Measurements from ENCODE around the gene MVB12B.

Gene MVB12B

DNA sequence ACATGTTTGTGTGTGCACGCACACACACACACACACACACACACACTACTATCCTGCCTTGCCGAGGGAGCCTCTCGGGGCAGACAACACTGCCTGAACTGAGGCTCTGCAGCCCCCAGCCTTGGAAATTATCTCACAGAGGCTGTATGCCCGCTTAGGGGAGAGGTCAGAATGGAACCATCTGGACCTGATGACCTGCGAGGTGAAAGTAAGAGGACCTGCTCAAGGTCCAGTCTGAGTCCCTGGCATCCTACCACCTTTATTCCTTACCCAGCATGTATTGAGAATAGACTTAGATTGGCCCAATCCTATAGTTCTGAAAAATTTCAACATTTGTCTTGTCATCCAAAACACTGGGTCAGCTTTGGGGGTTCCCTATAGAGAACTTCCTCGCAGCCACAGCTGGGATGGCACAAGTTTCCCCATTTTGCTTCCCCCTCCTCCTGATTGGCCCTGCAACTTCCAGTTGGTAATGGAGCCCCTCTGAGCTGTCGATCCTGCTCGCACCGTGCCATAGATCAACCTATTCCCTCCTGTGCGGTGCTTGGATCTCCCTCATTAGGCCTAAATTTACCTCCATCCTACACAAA is 10.2 kb downstream of the MVB12B start:
- Mint-ChIP-seq H3K27me3 (ENCODE audit: low read depth) (peaks cover 9% of the 10 kb centered on the region), H3K9me3 (no peaks in the 10 kb centered on the region), H3K36me3 (ENCODE audit: low read depth) (peaks cover 23% of the 10 kb centered on the region), H3K27ac (no peak overlapping the region), H3K4me1 (peaks cover 57% of the 10 kb centered on the region), H3K4me3 (no peak overlapping the region)
- TF ChIP-seq, protein P1, sequence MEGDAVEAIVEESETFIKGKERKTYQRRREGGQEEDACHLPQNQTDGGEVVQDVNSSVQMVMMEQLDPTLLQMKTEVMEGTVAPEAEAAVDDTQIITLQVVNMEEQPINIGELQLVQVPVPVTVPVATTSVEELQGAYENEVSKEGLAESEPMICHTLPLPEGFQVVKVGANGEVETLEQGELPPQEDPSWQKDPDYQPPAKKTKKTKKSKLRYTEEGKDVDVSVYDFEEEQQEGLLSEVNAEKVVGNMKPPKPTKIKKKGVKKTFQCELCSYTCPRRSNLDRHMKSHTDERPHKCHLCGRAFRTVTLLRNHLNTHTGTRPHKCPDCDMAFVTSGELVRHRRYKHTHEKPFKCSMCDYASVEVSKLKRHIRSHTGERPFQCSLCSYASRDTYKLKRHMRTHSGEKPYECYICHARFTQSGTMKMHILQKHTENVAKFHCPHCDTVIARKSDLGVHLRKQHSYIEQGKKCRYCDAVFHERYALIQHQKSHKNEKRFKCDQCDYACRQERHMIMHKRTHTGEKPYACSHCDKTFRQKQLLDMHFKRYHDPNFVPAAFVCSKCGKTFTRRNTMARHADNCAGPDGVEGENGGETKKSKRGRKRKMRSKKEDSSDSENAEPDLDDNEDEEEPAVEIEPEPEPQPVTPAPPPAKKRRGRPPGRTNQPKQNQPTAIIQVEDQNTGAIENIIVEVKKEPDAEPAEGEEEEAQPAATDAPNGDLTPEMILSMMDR (IDR thresholded peaks at IDR 0.05; ENCODE audit: unreplicated experiment in 3 of 3): no peak

DNA sequence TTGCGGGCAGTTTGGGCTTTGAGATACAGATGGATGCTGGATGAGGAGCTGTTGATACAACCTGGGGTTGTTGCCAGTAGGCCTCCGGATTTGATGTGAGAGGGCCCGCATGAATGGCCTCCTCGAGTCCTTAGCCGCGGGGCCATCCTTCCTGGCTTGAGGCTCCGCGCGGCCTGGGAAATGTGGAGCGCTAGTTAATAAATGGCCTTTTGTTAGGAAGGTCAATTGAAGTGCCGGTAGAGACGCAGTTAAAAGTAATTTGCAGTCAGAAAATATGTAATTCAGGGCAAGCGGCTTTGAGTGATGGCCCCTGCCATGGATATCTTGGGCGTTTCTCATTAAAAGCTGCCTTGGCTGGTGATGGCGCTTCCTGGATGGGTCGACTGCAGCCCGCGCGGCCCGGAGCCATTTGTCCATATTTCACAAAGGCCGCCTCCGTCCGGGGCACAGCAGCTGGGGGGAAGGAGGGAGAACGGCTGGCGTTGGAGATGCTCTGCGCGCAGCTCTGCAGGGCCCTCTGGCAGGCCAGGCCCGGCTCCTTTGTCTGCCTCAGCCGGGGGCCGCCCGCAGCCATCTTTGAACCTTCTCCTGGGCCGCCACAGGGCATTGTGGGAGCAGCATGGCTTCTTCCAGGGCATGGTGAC is 11.2 kb downstream of the MVB12B start:
- H3K4me3 Mint-ChIP-seq: no peak overlapping the region
- no peaks in the 10 kb centered on the region for H3K9me3 Mint-ChIP-seq
- peak overlapping the region; percentile 52 to 70 (median 54) for H3K27ac Mint-ChIP-seq
- peaks cover 9% of the 10 kb centered on the region for H3K27me3 Mint-ChIP-seq (ENCODE audit: low read depth)
- H3K4me1 Mint-ChIP-seq: peaks cover 55% of the 10 kb centered on the region
- peaks cover 26% of the 10 kb centered on the region for H3K36me3 Mint-ChIP-seq (ENCODE audit: low read depth)
- TF ChIP-seq, protein P1 (IDR thresholded peaks at IDR 0.05; ENCODE audit: unreplicated experiment in 3 of 3): no peak

DNA sequence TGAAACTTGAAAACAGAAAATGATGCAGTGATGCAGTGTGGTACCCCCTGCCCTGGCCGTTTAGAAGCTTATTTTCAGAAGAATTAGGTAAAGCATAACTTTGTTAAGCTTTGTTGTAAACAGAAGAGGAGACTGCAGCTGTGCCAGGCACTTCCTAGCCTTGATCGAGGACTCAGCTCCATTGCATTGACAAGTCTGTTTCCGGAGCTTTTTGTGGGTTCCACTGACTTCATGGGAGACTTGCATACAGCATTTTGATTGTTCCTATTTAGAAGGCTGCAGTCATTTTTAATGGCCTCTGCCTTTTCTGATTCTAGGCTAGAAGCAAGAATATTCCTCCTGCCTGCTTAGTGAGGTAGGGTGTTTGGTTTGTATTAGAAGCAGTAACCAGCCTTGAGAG is 12.3 kb downstream of the MVB12B start:
- Mint-ChIP-seq H3K4me1 (peaks cover 55% of the 10 kb centered on the region), H3K27ac (peak overlapping the region in 1 of 3 experiments; percentile 28), H3K36me3 (ENCODE audit: low read depth) (peaks cover 30% of the 10 kb centered on the region), H3K9me3 (no peaks in the 10 kb centered on the region), H3K4me3 (no peak overlapping the region), H3K27me3 (ENCODE audit: low read depth) (peaks cover 9% of the 10 kb centered on the region)
- TF ChIP-seq, protein P1 (IDR thresholded peaks at IDR 0.05; ENCODE audit: unreplicated experiment in 3 of 3): no peak

DNA sequence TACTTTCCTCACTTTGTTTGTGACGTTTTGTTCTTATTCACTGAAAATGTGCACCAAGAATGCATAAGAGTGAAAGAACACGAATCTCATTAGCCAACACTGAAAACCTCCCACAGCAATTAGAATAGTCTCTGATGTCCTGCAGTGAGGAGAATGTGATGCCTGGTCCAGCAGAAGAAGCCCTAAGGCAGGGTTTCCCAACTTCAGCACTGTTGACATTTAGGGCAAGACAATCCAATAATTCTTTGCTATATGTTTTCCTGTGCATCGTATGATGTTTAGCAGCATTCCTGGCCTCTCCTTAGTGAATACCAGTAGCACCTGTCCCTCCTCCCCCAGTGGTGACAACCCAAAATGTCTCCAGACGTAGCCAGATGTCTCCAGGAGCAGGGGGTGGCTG is 14.8 kb downstream of the MVB12B start:
- Mint-ChIP-seq H3K4me1 (peaks cover 44% of the 10 kb centered on the region), H3K27me3 (ENCODE audit: low read depth) (peaks cover 9% of the 10 kb centered on the region), H3K9me3 (no peaks in the 10 kb centered on the region), H3K36me3 (ENCODE audit: low read depth) (peaks cover 52% of the 10 kb centered on the region), H3K4me3 (no peak overlapping the region), H3K27ac (peak overlapping the region in 2 of 3 experiments; percentile 4 to 76)
- TF ChIP-seq, protein P1 (IDR thresholded peaks at IDR 0.05; ENCODE audit: unreplicated experiment in 3 of 3): no peak

DNA sequence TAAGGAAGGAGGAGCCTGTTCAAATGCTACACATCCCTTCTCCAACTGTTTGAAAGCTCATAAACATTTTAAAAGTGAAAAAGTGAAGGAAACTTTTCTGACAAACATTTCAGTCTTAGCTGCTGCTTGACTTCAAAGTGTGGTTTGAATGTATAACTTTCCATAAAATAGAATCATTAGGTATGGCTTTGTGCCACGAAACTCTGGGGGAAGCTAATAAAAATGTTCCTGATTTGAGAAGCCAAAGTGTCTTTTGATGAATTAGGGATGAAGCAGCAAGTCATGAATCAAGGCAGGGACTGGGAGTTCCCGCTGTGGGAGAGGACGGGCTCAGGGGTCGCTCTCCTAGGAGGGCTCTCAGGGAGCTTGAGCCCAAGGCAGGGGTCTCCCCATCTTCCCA is 15.3 kb downstream of the MVB12B start:
- H3K27me3 Mint-ChIP-seq (ENCODE audit: low read depth): peaks cover 9% of the 10 kb centered on the region
- TF ChIP-seq, protein P1 (IDR thresholded peaks at IDR 0.05; ENCODE audit: unreplicated experiment in 3 of 3): no peak
- peaks cover 48% of the 10 kb centered on the region for H3K4me1 Mint-ChIP-seq
- peak overlapping the region; percentile 4 to 76 (median 56) for H3K27ac Mint-ChIP-seq
- peaks cover 56% of the 10 kb centered on the region for H3K36me3 Mint-ChIP-seq (ENCODE audit: low read depth)
- H3K4me3 Mint-ChIP-seq: no peak overlapping the region
- H3K9me3 Mint-ChIP-seq: no peaks in the 10 kb centered on the region

DNA sequence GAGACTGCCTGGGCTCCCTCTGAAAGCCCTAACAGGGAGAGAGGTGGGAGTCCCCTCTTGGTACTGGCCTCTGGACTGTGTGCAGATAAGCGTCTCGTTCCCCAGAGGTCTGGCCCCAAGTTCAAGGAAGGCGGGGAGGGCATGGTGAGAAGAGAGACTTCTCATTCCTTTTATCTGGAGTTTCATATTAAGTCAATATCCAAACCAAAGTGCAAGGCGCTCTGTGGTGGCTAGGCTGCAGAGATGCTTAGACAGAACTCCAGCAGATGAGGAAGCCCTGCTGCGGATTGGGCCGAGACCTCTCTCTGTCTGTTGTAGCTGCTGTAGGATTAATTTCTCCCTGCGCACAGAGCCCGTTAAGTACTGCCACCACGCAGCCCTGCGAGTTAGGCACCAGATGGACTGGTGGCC is 16.0 kb downstream of the MVB12B start:
- Mint-ChIP-seq H3K4me1 (peaks cover 49% of the 10 kb centered on the region), H3K9me3 (no peaks in the 10 kb centered on the region), H3K36me3 (ENCODE audit: low read depth) (peaks cover 60% of the 10 kb centered on the region), H3K27ac (peak overlapping the region; percentile 4 to 76 (median 56)), H3K4me3 (no peak overlapping the region), H3K27me3 (ENCODE audit: low read depth) (peaks cover 3% of the 10 kb centered on the region)
- TF ChIP-seq, protein P1 (IDR thresholded peaks at IDR 0.05; ENCODE audit: unreplicated experiment in 3 of 3): no peak

Measured in nephron (organoid).